HAP-1 (cell line): ENCODE data around the gene HMG20B.
A peak's percentile ranks its signal among the peaks of the same experiment; 100 is the strongest.

Experiments
- DNase-seq, 2 experiments: peaks; one replicate each; pipeline ENCODE4 v3.0.0-alpha.2; 2016 to 2020; ENCODE audit warnings: low spot score in 2 of 2
- H3K27me3 ChIP-seq: fragments of 250-450 bp; sonication (Bioruptor Pico); 2 replicates; pipeline ENCODE4 v1.5.1; 2020; ENCODE audit warnings: low read depth, mild to moderate bottlenecking, moderate library complexity
- H3K36me3 ChIP-seq: fragments of 250-450 bp; sonication (Bioruptor Pico); replicated peaks from 2 replicates; pipeline ENCODE4 v1.5.1; 2020; ENCODE audit warnings: mild to moderate bottlenecking
- H3K4me1 ChIP-seq: fragments of 250-450 bp; sonication (Bioruptor Pico); 2 replicates; pipeline ENCODE4 v1.5.1; 2020; ENCODE audit warnings: mild to moderate bottlenecking
- H3K4me3 ChIP-seq: fragments of 250-450 bp; sonication (Bioruptor Pico); 2 replicates; pipeline ENCODE4 v1.5.1; 2020; ENCODE audit warnings: mild to moderate bottlenecking, moderate library complexity
- H3K9me3 ChIP-seq: fragments of 250-450 bp; sonication (Bioruptor Pico); 2 replicates; pipeline ENCODE4 v1.5.1; 2020; ENCODE audit warnings: mild to moderate bottlenecking, moderate library complexity
- in situ Hi-C: fragments of 300-500 bp; cut with MboI; formaldehyde crosslinking; loops from 3 replicates; pipeline ENCODE4 v1.14.3; 2020; ENCODE audit warnings: low sequenced_read_pairs, inconsistent platforms, mixed read lengths

Gene HMG20B

DNA sequence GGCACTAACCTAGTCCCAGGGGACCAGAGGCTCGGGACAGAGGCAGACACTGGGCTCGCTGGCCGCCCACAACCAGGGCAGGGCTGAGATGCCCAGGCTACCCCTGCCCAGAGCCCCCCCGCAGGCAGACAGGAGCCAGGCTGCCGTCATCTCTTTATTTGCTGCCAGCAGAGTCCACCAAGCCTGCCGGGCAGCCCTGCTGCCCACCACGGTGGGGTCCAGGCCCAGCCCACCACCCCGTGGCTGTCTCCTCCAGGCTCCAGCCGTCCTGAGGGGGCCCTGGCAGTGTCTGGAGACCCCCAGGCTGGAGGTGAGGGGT, 28.7 kb upstream of the HMG20B start:
- Histone ChIP-seq H3K4me1 (no peaks in the 10 kb centered on the region), H3K4me3 (no peak overlapping the region), H3K36me3 (peaks cover 25% of the 10 kb centered on the region), H3K9me3 (no peaks in the 10 kb centered on the region), H3K27me3 (no peaks in the 10 kb centered on the region)
- in situ Hi-C loops, result no loop called here
- no peak for DNase-seq

DNA sequence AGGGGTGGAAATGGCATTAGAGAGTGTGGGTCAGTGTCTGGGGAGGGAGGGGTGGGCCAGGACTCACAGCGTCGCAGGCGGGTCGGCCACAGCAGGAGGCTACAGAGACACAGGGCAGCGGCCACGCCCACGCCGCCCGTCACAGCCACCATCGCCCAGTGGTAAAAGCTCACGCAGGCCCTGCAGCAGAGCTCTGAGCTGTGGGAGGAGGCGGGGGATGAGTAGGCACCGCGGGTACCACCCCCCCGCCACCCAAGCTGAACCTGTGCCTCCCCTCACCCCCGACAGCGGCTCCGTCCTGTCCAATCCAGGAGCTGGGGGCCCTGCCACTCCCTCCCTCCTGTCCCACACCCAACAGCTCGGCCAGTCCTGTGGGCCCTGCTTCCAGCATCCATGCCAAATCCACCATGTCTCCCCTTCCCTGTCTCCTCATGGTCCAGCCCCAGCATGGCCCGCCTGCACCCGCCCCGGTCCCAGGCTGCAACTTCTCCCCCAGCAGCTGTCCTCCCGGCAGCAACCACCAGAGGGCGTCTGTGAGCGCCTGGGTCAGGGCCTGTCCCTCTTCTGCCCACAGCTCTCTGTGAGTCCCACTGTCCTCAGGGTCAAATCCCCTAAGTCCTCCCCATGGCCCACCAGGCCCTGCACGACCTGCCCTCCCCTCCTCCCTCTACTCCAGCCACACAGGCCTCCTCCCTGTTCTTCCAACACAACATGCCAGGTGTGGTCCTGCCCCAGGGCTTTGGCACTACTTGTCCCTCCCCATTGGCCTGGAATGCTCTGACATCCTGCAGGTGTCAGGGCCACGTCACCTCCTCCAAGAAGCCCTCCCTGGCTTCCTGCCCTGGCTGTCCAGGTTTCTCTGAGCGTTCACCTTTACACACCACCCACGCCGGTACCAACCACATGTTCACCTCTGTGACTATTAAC, 27.7 kb upstream of the HMG20B start:
- H3K27me3 ChIP-seq, result no peaks in the 10 kb centered on the region
- no peaks in the 10 kb centered on the region for H3K4me1 ChIP-seq
- peak; percentile 20 to 90 for DNase-seq
- no peak overlapping the region for H3K4me3 ChIP-seq
- no peaks in the 10 kb centered on the region for H3K9me3 ChIP-seq
- in situ Hi-C loops, result no loop called here
- H3K36me3 ChIP-seq, result peaks cover 22% of the 10 kb centered on the region

DNA sequence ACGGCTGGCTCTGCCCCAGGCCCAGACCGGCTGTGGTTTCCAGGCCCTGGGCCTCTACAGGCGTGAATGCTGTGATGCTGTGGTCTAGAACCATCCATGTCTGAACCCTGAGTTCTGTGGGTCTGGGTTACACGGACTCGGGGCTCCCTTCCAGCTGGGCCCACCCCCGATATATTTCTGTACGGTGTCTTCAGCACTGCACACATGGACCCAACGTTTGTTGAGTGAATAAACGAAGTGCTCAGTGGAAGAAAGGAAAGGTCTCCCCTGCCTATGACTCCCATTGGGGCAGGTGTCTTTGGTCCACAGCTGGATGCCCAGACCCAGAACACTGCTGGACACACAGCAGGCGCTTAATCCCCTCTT, 27.1 kb upstream of the HMG20B start:
- Histone ChIP-seq H3K4me1 (no peaks in the 10 kb centered on the region), H3K27me3 (no peaks in the 10 kb centered on the region), H3K9me3 (no peaks in the 10 kb centered on the region), H3K4me3 (no peak overlapping the region), H3K36me3 (peaks cover 24% of the 10 kb centered on the region)
- in situ Hi-C loops, result no loop called here
- no peak for DNase-seq

DNA sequence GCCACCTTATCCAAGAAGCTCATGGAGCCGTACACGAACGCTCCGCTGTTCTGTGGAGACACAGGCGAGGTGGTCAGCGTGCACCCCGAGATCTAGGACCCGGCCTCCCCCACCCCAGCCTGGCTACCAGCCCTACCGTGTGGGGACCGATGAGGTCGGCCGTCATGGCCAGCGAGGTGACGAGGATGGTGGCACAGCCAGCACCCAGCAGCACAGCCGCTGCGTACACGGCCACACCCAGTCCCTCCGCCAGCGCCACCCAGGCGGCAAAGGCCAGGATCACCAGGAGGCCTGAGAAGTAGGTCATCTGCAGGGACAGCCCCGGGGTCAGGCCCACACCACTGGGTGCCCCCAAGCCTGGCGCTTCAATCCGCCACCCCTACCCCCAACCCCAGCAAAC, 26.6 kb upstream of the HMG20B start:
- no peak overlapping the region for H3K4me3 ChIP-seq
- H3K4me1 ChIP-seq, result no peaks in the 10 kb centered on the region
- H3K9me3 ChIP-seq, result no peaks in the 10 kb centered on the region
- in situ Hi-C loops, result no loop called here
- H3K27me3 ChIP-seq, result no peaks in the 10 kb centered on the region
- peaks cover 26% of the 10 kb centered on the region for H3K36me3 ChIP-seq
- no peak for DNase-seq

DNA sequence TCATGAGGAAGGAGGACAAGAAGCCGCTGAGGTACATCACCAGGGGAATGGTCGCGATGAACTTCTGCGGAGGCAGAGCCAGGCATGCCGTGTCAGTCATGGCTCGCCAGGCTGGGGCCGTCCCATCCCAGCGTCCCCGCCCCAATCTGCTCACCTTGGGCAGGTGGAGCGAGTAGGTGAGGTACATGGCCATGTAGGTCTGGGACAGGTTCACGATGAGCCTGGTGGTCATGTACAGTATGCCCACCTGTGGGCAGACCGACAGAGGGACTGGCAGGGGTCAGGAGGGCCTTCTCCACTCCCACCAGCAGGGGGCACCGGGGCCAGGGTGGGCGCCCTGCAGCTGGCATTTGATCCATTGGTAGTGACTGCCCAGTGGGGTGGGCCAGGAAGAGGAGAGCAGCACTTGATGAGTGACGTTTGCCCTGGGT, 25.4 kb upstream of the HMG20B start:
- in situ Hi-C loops, result no loop called here
- Histone ChIP-seq H3K9me3 (no peaks in the 10 kb centered on the region), H3K4me1 (no peaks in the 10 kb centered on the region), H3K27me3 (no peaks in the 10 kb centered on the region), H3K36me3 (peaks cover 26% of the 10 kb centered on the region), H3K4me3 (no peak overlapping the region)
- peak in 1 of 2 experiments; percentile 47 for DNase-seq

DNA sequence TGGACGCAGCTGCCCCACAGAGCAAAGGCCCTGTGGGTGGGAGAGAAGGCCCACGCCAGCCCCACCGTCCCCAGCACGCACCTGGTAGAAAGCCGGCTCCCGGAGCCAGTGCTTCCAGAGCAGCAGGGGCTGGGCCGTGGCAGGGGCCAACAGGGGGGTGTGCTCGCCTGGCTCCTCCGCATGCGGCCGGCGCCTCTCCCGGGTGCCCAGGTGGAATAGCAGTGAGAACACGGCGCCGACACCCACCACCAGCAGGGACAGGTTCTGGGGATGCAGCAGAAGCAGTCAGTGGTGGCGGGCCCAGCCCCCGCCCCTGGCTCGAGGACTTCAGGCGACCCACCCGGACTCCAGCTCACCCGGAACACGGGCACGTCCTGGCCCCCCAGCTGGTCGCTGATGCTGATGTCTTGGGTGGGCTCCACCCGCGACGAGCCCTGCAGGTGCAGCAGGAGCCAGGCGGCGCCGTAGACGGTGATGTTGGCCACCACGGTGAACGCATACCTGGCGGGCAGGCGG, 24.9 kb upstream of the HMG20B start:
- Histone ChIP-seq H3K27me3 (no peaks in the 10 kb centered on the region), H3K4me3 (no peak overlapping the region), H3K36me3 (peaks cover 23% of the 10 kb centered on the region), H3K4me1 (no peaks in the 10 kb centered on the region), H3K9me3 (no peaks in the 10 kb centered on the region)
- in situ Hi-C loops, result no loop called here
- DNase-seq, result no peak

DNA sequence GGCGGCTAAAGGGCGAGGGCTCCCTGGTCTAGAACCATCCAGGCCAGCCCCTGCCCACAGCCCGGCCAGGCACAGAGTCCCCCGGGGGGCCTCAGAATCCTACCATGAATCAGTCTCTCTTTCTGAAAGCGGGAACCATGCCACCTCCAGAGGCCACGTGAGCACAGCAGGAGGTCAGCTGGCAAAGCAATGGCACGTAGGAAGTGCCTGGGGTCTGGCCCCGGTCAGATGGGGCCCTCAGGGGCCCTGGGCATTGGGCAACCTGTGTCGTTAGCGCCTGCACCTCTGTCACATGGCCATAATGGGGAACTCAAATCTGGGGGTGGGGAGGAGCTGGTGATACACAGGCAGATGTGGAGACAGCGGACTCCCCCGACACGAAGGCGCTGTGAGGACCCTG, 24.1 kb upstream of the HMG20B start:
- Histone ChIP-seq H3K9me3 (no peaks in the 10 kb centered on the region), H3K4me1 (no peaks in the 10 kb centered on the region), H3K27me3 (no peaks in the 10 kb centered on the region), H3K36me3 (peaks cover 23% of the 10 kb centered on the region), H3K4me3 (no peak overlapping the region)
- in situ Hi-C loops, result no loop called here
- DNase-seq, result no peak

DNA sequence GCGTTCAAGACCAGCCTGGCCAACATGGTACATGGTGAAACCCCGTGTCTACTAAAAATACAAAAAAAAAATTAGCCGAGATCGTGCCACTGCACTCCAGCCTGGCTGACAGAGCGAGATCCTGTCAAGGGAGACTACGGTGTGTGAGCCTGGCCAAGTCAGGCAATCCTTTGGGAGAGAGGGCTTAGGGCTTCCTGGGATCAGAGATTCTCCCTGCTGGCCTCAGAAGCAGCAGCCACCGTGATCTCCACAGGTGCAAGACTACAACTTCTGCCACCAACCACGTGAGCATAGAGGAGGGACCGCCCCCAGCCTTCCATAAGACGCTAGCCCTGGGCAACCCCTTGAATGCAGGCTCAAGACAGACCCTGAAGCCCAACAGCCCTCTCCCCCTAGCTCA, 22.9 kb upstream of the HMG20B start:
- Histone ChIP-seq H3K4me3 (no peak overlapping the region), H3K4me1 (no peaks in the 10 kb centered on the region), H3K36me3 (peaks cover 23% of the 10 kb centered on the region), H3K27me3 (no peaks in the 10 kb centered on the region), H3K9me3 (no peaks in the 10 kb centered on the region)
- in situ Hi-C loops, result no loop called here
- DNase-seq, result no peak

DNA sequence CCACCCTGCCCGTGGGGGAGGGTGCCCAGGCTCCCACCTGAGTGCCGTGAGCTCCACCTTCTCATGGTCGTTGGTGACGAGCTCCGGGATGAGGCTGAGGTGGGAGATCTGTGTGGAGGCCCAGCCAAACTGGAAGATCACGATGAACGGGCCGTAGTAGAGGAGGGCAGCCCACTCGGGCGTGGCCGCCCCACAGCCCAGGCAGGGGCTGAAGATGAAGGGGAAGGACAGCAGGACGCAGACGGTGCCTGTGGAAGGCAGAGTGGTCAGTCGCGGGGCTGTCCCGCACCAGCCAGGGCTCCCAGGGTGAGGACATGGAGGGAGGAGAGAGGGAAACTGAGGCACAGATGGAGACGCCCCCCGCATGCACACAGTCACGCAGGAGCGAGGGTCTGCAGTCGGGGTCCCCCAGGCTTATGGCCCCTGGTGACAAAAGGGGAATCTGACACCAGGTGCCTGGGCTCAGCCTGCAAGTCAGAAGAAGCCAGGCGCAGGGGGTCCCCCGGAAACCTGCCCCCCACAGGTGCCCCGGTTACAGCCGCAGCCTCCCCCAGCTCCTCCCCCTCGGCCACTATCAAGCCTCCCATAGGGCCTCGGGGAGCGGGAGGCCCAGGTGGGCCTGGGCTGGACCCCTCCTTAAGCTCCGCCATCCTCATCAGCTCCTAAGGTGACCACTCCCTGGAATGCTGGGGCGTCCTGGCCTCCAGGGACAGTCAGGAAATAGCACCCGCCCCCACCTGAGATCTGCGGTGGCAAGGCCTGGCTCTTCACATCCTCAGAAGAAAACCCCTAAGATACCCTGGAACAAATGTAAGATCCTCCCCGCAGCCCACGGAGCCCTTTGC, 21.6 kb upstream of the HMG20B start:
- no peaks in the 10 kb centered on the region for H3K27me3 ChIP-seq
- no peaks in the 10 kb centered on the region for H3K9me3 ChIP-seq
- peaks cover 16% of the 10 kb centered on the region for H3K36me3 ChIP-seq
- no peak overlapping the region for H3K4me3 ChIP-seq
- in situ Hi-C loops, result no loop called here
- no peak for DNase-seq
- H3K4me1 ChIP-seq, result no peaks in the 10 kb centered on the region

DNA sequence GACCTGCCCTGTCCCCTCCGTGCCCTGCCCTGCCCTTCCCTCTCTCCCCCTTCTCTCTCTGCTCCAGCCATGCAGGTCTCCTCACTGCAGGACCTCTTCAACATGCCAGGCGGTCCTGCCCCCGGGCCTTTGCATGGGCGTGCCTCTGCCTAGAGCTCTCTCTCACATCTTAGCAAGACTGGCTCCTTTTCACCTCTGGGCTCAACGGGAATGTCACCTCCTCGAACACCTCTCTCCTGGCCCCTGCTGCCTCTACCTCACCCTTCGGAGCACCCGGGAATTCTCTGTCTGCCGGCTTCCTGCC, 21.0 kb upstream of the HMG20B start:
- no peaks in the 10 kb centered on the region for H3K27me3 ChIP-seq
- peaks cover 16% of the 10 kb centered on the region for H3K36me3 ChIP-seq
- DNase-seq, result no peak
- H3K9me3 ChIP-seq, result no peaks in the 10 kb centered on the region
- in situ Hi-C loops, result no loop called here
- no peak overlapping the region for H3K4me3 ChIP-seq
- H3K4me1 ChIP-seq, result no peaks in the 10 kb centered on the region

DNA sequence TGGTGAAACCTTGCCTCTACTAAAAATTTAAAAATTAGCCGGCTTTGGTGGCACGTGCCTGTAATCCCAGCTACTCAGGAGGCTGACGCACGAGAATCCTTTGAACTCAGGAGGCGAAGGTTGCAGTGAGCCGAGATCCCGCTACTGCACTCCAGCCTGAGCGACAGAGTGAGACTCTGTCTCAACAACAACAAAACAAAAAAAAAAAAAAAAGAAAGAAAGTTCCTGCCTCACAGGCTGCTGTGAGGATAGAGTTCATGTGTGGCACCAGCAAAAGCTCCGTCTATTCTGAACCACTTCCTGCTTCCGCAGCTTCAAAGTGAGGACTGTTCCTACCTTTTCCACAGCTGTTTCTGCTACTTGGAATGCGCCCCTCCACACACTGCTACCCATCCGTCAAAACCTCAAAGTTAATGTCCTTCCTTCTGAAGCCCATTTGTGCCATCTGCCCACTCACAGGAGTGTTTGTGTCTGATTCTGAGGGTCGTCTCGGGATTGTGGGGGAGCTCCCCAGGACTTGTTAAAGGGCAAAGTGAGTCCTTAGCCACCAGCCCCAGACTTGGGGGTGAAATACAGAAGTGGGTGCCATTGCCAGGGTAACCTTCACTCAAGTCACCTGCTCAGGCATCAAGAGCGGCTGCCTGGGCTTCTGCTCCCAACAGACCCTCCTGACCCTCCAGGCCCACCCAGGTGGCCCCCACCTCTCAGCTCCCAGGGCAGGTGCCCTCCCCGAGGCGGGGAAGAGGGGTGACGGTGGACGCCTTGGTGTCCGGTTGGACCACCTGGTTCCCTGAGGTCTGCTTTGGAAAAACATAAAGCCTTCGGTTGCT, 18.3 kb upstream of the HMG20B start:
- in situ Hi-C loops, result no loop called here
- Histone ChIP-seq H3K4me1 (0 out of 2 replicates have a peak, but pooled peaks cover 3% of the 10 kb centered on the region), H3K27me3 (no peaks in the 10 kb centered on the region), H3K4me3 (no peak overlapping the region), H3K36me3 (peaks cover 4% of the 10 kb centered on the region; the same call in 1 of the 2 replicates), H3K9me3 (no peaks in the 10 kb centered on the region)
- no peak for DNase-seq

DNA sequence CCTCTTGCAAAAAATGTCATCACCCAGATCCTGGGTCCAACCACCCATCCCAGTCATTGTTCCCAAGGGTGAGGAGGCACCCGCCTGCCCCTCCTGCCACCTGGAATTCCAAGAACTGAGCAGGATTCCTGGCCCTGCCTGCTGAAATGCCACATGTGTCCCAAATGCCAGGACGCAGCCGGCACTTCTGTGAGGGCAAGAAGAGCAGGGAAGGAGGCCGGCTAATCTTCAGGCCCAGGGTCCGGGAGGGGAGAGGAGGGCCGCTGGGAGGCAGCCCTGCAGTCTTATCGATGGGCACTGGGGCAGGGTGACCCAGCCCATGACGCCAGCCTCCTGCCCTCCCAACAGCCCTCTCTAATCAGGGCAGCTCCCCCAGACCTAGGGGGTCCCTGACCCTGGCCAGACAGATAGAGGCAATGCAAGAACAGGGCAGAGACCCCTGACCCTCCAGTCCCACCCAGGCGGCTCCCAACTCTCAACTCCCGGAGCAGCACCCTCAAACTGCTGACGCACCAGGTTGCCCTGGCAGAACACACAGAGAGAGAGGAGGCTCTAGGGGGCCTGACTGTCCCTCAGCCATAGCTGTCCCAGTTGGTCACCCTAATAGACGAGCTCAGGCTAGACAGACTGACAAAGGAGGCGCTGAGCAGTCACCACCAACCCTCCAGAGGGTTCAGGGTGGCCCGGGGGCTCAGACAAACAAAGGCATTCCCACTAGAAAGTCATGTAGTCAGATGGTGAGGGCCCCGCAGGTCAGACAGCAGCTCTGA, 16.9 kb upstream of the HMG20B start:
- H3K4me3 ChIP-seq, result peak overlapping the region; percentile 61
- H3K36me3 ChIP-seq, result peaks cover under 1% of the 10 kb centered on the region; the same call in 1 of the 2 replicates
- DNase-seq, result peak in 1 of 2 experiments; percentile 26
- H3K27me3 ChIP-seq, result no peaks in the 10 kb centered on the region
- in situ Hi-C loops, result no loop called here
- H3K4me1 ChIP-seq, result 0 out of 2 replicates have a peak, but pooled peaks cover 3% of the 10 kb centered on the region
- no peaks in the 10 kb centered on the region for H3K9me3 ChIP-seq
